Smooth muscle cell (in vitro differentiated cells): ENCODE results near the gene GAB1. TPM values are rescaled to one million over a fixed set of nuclear protein-coding genes. Genes with fewer than 3 reads are reported as not detected.

Experiments used
- DNase-seq: peaks from one replicate; lab custom pipeline; 2025; ENCODE audit not compliant: unreplicated experiment; lab: John Stamatoyannopoulos, UW
- H2AFZ ChIP-seq: fragments of 200-600 bp; sonication (generic); 2 replicates; pipeline ENCODE4 v1.6.0; 2016; ENCODE audit warnings: antibody characterized with exemption, low read depth, mild to moderate bottlenecking
- H3F3A ChIP-seq: fragments of 200-600 bp; sonication (generic); 2 replicates; pipeline ENCODE4 v1.6.0; 2017; ENCODE audit warnings: antibody characterized with exemption, low read depth
- H3K27ac ChIP-seq: fragments of 200-600 bp; sonication (generic); 2 replicates; pipeline ENCODE4 v1.5.1; 2016; ENCODE audit warnings: low read depth, mild to moderate bottlenecking
- H3K27me3 ChIP-seq: fragments of 200-600 bp; sonication (generic); 2 replicates; pipeline ENCODE4 v1.6.1; 2016; ENCODE audit warnings: low read depth, mild to moderate bottlenecking
- H3K36me3 ChIP-seq: fragments of 200-600 bp; sonication (generic); 2 replicates; pipeline ENCODE4 v1.5.1; 2016; ENCODE audit warnings: low read depth
- H3K4me1 ChIP-seq: fragments of 200-600 bp; sonication (generic); 2 replicates; pipeline ENCODE4 v1.5.1; 2016; ENCODE audit warnings: low read depth
- H3K4me2 ChIP-seq: fragments of 200-600 bp; sonication (generic); 2 replicates; pipeline ENCODE4 v1.6.0; 2016; ENCODE audit warnings: mild to moderate bottlenecking
- H3K4me3 ChIP-seq: fragments of 200-600 bp; sonication (generic); 2 replicates; pipeline ENCODE4 v1.5.1; 2016; ENCODE audit warnings: mild to moderate bottlenecking
- H3K79me2 ChIP-seq: fragments of 200-600 bp; sonication (generic); 2 replicates; pipeline ENCODE4 v1.6.0; 2016; ENCODE audit warnings: low read depth, mild to moderate bottlenecking
- H3K9ac ChIP-seq: fragments of 200-600 bp; sonication (generic); 2 replicates; pipeline ENCODE4 v1.6.0; 2016; ENCODE audit warnings: low read depth
- H3K9me3 ChIP-seq: fragments of 200-600 bp; sonication (generic); replicated peaks from 2 replicates; pipeline ENCODE4 v1.5.1; 2016; ENCODE audit warnings: low read depth
- H4K20me1 ChIP-seq: fragments of 200-600 bp; sonication (generic); 2 replicates; pipeline ENCODE4 v1.6.0; 2016; ENCODE audit warnings: low read depth
- CTCF ChIP-seq: fragments of 200-600 bp; sonication (generic); IDR thresholded peaks from 2 replicates; pipeline ENCODE4 v1.5.1; 2017; ENCODE audit warnings: borderline replicate concordance, mild to moderate bottlenecking, antibody characterized with exemption; ENCODE audit not compliant: insufficient read depth, poor library complexity, severe bottlenecking
- WGBS: methylation state at CpG from one replicate; pipeline ENCODE4 v1.1.7; 2016; ENCODE audit warnings: low lambda C conversion rate; 5-methylcytosine and 5-hydroxymethylcytosine counted together
- polyA plus RNA-seq: library from polyadenylated mRNA; unstranded; fragments of >200 nt; fragmentation: Nextera tagmentation; extraction: Ambion mirVana; gene quantifications from 2 replicates; pipeline ENCODE4 v1.2.1, GENCODE V29; 2016
- total RNA-seq: library from RNA; depleted of rRNA; stranded (reverse); fragments of >200 nt; gene quantifications from 2 replicates; pipeline ENCODE4 v1.2.3, GENCODE V29; 2014

The GAB1 gene
- total and polyA plus RNA-seq, 2 experiments from 2014 or later: 0.50 to 22.5 TPM

- 90% methylated on average over 3 of the region's 3 CpGs for WGBS
- TF ChIP-seq CTCF: no peak
Measured at GRCh38 chr4:143358419-143358818, 21.7 kb downstream of the GAB1 start.

DNA sequence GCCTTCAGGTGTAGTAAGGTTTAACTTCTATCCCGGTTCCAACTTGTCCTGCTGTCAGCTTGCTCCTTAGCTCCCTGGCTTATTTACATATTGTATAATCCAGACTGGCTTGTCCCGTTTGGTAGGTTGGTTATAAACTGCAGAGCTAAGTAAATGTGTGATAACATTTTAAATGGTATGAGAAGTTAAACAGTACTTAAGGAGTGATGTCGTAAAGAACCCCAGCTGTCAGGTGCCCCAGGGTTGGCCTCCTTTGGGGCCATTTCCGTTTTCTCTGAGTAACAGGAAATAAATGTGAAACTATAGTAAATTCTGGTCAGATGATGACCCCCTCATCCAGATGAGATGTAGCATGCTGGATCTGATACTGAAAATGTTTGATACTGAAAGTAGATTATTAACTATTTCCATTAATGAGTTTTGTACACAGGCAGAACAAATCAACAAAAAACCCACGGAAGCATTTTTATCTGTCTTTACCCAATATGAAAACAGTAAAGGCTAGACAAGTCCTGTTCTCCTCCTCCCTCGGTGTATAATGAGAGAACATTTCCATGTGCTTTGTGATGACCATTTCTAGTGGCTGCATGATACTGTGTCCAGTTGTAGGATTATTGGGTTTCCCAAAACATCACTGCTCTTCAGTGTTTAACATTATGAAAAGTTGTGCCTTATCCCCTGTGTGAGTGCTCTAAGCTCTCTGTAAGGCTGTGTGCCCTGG lies 22.4 kb downstream of the GAB1 start:
- no peaks in the 10 kb centered on the region for H3K9me3 ChIP-seq
- H3K27ac ChIP-seq: peak overlapping the region; percentile 57
- peaks cover 27% of the 10 kb centered on the region for H4K20me1 ChIP-seq
- no peaks in the 10 kb centered on the region for H3K27me3 ChIP-seq
- 49% methylated on average over 6 of the region's 6 CpGs for WGBS
- H3K4me1 ChIP-seq: peaks cover 15% of the 10 kb centered on the region
- H3K4me2 ChIP-seq: peak overlapping the region; percentile 10
- no peaks in the 10 kb centered on the region for H3K36me3 ChIP-seq
- no peak overlapping the region for H3K9ac ChIP-seq
- no peak for DNase-seq
- H2AFZ ChIP-seq: no peak overlapping the region
- no peaks in the 10 kb centered on the region for H3F3A ChIP-seq
- peak overlapping the region; percentile 20 for H3K4me3 ChIP-seq
- peaks cover 64% of the 10 kb centered on the region for H3K79me2 ChIP-seq
- TF ChIP-seq CTCF: no peak

More at GRCh38 chr4:143358419-143358818, 21.7 kb downstream of the GAB1 start:
- Histone ChIP-seq H3K27ac (peak overlapping the region; percentile 57), H3K4me2 (no peak overlapping the region), H3F3A (no peaks in the 10 kb centered on the region), H3K4me3 (no peak overlapping the region), H4K20me1 (peaks cover 23% of the 10 kb centered on the region), H3K9ac (no peak overlapping the region), H3K9me3 (no peaks in the 10 kb centered on the region), H3K79me2 (peaks cover 65% of the 10 kb centered on the region), H3K27me3 (no peaks in the 10 kb centered on the region), H3K4me1 (peaks cover 15% of the 10 kb centered on the region), H2AFZ (no peak overlapping the region), H3K36me3 (no peaks in the 10 kb centered on the region)
- DNase-seq: no peak

DNA sequence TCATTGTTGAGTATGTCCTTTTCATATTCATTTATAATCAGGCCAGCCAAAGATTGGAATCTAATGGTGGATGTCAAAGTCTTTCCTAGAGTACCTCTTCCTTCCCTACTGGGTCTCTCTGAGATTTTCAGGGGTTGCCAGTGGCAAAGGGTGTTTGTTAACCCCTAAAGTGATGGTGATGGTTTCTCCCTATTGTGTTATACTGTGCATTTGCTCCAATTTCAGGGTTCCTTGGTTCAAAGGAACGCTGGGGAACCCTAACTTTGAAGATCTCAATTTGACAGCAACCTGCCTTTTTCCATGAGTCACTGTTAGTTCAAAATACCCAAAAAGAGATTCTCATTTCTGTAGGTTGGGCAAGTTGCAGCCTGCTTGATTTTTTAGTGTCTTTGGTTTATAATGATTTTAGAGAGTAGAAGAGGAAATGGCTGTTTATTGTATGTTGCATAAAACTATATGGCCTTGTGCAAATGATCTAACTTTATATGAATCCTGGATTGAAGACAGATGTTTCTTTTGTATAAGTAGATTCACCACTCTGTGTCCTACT lies 23.0 kb downstream of the GAB1 start:
- Histone ChIP-seq H2AFZ (no peak overlapping the region), H3K4me3 (peak overlapping the region; percentile 20), H3K9me3 (no peaks in the 10 kb centered on the region), H4K20me1 (peaks cover 27% of the 10 kb centered on the region), H3K27me3 (no peaks in the 10 kb centered on the region), H3K27ac (peak overlapping the region; percentile 57), H3K9ac (no peak overlapping the region), H3K79me2 (peaks cover 64% of the 10 kb centered on the region), H3K4me2 (peak overlapping the region; percentile 10), H3F3A (no peaks in the 10 kb centered on the region), H3K36me3 (no peaks in the 10 kb centered on the region), H3K4me1 (peaks cover 15% of the 10 kb centered on the region)
- no peak for TF ChIP-seq CTCF
- no peak for DNase-seq
- WGBS: 83% methylated on average over 1 of the region's 1 CpG
